DOHH2 (cell line): Measurements from ENCODE around the gene APEH.
"Not testable (repeated sequence)": the region's sequence is repeated elsewhere in the genome, so short reads cannot be mapped to it uniquely, and the experiment has no call there.

ENCODE experiments used
- CTCF ChIP-seq: fragments of 200-600 bp; sonication (generic); IDR thresholded peaks from one replicate; pipeline ENCODE4 v1.5.1; 2014; ENCODE audit warnings: antibody characterized with exemption, mild to moderate bottlenecking, low read depth, low read length; ENCODE audit not compliant: poor library complexity, severe bottlenecking
- EZH2phosphoT487 ChIP-seq: fragments of 200-600 bp; sonication (generic); IDR thresholded peaks from 2 replicates; pipeline ENCODE4 v1.6.1; 2017; ENCODE audit warnings: borderline replicate concordance, mild to moderate bottlenecking, antibody characterized with exemption, low read length, moderate library complexity, mixed read lengths

DNA sequence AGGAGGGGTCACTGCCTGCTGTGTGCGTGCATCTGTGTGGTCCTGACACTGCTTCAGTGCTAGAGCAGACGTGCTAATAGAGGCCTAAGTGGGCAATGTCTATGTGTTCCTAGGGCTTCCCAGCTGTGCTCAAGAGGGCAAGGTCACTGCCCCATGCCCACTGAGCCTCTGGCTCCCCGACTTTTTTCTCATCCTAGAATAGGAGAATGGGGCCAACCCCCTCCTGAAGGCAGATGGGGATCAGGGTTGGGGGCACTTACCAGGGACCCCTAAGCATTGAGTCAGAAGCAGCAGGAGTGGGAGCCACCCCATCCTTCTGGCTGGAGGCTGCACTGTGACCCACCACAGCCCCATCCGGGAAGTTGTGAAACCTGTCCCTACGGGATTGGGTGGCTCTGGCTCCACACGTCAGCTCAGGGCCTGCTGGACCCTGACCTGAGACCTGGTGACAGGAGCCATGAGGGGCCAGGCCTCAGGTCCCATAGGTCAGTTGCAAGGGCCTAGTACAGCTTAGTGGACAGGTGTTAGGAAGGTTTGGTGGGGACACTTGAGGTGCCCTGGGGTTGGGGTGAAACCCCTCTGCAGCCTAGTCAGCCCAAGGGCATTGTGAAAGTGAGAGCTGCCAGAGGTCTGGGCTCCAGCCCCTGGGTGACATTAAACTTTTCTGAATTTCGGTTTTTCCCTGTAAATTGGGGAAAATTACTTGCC is 14.3 kb downstream of the APEH start:
- not testable (repeated sequence) for TF ChIP-seq CTCF, EZH2phosphoT487
